ENCODE data around the gene KCMF1. TPM values are rescaled to one million over a fixed set of nuclear protein-coding genes. Genes with fewer than 3 reads are reported as not detected.

The KCMF1 gene
- polyA plus RNA-seq (2012; ENCODE audit: insufficient read depth, insufficient read length, low read depth): 28.0 TPM

DNA sequence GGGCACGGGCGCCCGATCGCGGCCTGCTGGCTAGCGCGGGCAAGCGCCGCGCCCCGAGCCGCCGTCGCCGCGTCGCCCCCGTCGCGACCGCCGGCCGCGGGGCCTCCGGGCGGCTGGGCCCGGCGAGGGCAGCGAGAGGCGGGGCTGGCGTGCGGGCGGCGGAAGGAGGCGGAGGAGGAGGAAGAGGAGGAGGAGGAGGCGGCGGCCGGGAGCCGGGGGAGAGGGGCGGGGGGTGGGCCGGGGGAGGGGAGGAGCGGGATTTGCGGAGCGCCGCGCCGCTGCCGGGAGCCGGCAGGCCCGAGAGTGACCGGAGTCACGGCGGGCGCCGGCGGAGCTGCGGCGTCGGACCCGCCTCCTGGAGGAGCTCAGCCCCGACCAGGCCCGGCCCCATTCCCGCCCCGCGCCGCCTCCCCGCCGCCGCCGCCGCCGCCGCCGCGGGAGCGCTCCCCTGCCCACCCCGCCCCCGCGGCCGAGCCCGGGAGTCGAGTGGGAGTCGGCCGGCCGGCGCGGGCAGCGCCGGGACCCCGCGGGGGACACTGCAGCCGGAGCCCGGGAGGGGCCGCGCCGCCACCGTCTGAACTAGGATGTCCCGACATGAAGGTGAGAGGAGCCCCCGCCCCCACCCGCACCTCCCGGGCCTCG is at the start of gene KCMF1:
Gene KCMF1 (plus strand): TSS at position 294 of the 642 bp plus-strand sequence. CDS start 291 bp downstream, at position 585.
- peak; percentile 64 for DNase-seq
- Histone ChIP-seq H3K4me1 (no peaks in the 10 kb centered on the region), H3K9me3 (no peaks in the 10 kb centered on the region), H3K4me3 (ENCODE audit: low read depth, low read length) (peak within 1 kb of the TSS; percentile 76), H3K36me3 (no peaks in the 10 kb centered on the region), H3K27me3 (no peaks in the 10 kb centered on the region)
- TF ChIP-seq, protein P1, sequence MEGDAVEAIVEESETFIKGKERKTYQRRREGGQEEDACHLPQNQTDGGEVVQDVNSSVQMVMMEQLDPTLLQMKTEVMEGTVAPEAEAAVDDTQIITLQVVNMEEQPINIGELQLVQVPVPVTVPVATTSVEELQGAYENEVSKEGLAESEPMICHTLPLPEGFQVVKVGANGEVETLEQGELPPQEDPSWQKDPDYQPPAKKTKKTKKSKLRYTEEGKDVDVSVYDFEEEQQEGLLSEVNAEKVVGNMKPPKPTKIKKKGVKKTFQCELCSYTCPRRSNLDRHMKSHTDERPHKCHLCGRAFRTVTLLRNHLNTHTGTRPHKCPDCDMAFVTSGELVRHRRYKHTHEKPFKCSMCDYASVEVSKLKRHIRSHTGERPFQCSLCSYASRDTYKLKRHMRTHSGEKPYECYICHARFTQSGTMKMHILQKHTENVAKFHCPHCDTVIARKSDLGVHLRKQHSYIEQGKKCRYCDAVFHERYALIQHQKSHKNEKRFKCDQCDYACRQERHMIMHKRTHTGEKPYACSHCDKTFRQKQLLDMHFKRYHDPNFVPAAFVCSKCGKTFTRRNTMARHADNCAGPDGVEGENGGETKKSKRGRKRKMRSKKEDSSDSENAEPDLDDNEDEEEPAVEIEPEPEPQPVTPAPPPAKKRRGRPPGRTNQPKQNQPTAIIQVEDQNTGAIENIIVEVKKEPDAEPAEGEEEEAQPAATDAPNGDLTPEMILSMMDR (IDR thresholded peaks at IDR 0.05; ENCODE audit: low read depth, low read length): no peak

DNA sequence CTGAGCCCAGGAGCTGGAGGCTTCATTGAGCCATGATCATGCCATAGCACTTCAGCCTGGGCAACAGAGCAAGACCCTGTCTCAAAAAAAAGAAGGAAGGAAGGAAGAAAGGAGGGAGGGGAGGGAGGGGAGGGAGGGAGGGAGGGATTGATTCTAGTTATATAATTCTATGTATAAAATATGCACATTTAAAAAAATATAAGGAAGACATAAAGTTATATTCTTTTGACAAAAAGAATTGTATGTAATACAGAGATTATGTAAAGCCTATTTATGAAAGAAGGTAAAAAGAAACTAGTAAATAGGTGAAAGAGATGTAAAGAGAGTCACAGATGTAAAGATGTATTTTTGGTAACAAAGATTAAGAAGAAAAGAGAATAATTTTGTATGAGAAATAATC is 48.0 kb upstream of the KCMF1 start:
- no peak for DNase-seq
- H3K4me1 ChIP-seq: no peaks in the 10 kb centered on the region; the same call in 1 of the 2 replicates
- TF ChIP-seq, protein P1 (IDR thresholded peaks at IDR 0.05; ENCODE audit: low read depth, low read length): no peak
- no peaks in the 10 kb centered on the region for H3K9me3 ChIP-seq
- no peaks in the 10 kb centered on the region for H3K27me3 ChIP-seq
- no peaks in the 10 kb centered on the region for H3K36me3 ChIP-seq
- no peak overlapping the region for H3K4me3 ChIP-seq (ENCODE audit: low read depth, low read length)

DNA sequence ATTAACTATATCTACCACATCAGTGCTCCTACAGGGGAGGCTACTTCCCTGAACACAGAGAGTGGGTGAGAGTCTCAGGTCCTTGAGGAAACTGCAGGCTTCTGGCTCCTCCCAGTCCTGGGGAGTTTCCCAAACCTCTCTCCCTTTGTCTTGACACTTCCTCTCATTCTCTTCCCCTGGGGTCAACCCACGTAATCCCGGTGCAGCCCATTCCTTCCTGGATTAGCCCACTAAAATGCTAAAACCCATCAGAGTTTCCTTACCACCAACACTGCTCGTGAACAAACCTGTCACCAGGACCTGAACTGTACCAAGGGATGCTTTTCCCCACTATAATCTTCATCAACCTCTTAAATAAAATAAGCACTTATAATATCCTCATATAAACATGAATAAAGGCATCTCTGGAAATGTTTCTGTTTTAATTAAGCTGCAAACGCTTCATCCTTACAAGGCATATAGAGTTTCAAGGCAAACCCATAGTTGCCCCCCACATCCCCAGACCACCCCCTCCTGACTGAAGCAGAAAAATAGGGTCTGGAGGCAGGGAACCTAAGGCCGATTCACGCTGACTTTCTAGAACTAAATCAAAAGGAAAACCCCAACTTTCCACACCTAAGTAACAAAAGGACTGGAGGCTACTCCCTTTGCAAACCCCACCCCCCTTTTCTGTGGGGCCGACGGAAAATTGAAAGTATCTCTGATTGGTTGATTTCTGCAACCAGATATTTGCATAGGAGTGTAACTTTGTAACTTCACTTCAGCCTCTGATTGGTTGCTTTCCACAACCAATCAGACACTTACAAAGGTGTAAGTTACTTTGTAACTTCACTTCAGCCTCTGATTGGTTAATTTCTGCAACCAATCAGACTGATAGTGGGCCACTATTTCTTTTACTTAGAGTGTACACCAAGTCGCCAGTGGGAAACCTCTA is 46.5 kb upstream of the KCMF1 start:
- Histone ChIP-seq H3K36me3 (no peaks in the 10 kb centered on the region), H3K4me3 (ENCODE audit: low read depth, low read length) (no peak overlapping the region), H3K27me3 (no peaks in the 10 kb centered on the region), H3K9me3 (no peaks in the 10 kb centered on the region), H3K4me1 (no peaks in the 10 kb centered on the region; the same call in 1 of the 2 replicates)
- TF ChIP-seq, protein P1 (IDR thresholded peaks at IDR 0.05; ENCODE audit: low read depth, low read length): no peak
- DNase-seq: no peak

DNA sequence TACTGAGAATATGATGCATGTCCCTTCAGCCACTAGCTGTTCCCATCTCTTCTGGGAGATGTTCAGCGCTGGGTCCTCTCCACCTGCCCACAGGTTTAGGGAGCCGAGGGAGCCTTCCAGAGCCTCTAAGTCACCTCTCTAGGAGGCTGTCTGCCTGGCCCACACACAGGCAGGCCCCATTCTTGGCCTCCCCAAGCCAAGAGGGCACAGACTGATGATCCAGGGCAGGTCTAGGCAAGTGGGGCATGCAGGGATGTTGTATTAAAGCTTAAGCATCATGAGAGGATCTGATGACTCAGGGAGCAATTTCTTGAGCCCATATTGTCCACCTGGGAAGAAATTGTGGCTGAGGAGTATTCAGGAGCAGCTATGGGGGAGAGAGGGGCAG is 45.6 kb upstream of the KCMF1 start:
- Histone ChIP-seq H3K27me3 (no peaks in the 10 kb centered on the region), H3K4me1 (no peaks in the 10 kb centered on the region; the same call in 1 of the 2 replicates), H3K4me3 (ENCODE audit: low read depth, low read length) (no peak overlapping the region), H3K9me3 (no peaks in the 10 kb centered on the region), H3K36me3 (no peaks in the 10 kb centered on the region)
- TF ChIP-seq, protein P1 (IDR thresholded peaks at IDR 0.05; ENCODE audit: low read depth, low read length): no peak
- no peak for DNase-seq

DNA sequence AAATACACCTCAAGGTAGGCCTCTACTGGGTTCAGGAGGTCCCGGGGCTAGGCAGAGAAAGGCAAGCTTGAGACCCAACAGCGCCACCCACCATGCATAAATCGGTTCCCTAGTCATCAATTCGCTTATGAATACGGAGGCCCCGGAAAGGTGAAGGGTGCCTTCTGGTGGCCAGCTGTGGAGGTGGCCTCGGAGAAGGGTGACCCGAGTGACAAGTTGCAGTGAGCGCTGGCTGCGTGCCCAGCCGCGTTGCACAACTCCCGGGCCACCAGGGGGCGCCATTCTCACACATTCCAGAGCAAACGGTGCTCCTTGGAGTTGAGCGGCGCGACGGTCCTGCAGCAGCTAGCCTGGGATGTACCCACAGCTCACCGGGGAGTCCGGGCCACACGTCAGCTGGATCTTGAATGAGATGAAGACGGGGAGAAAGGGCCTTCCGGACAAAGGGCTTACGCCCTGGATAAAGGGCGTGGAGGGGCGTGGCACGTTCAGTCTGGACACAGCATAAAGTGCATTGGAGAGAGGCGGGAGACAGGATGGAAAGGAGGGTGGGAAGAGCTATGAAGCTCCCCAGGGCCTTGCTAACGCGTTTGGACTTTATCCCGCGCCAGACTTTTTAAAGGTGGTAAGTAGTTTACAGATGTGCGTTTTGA is 45.1 kb upstream of the KCMF1 start:
- TF ChIP-seq, protein P1 (IDR thresholded peaks at IDR 0.05; ENCODE audit: low read depth, low read length): peak; percentile 75
- H3K4me1 ChIP-seq: no peaks in the 10 kb centered on the region; the same call in 1 of the 2 replicates
- peak overlapping the region; percentile 41 for H3K4me3 ChIP-seq (ENCODE audit: low read depth, low read length)

More for the DNA sequence above, 45.1 kb upstream of the KCMF1 start:
- H3K27me3 ChIP-seq: no peaks in the 10 kb centered on the region
- no peaks in the 10 kb centered on the region for H3K9me3 ChIP-seq
- H3K36me3 ChIP-seq: no peaks in the 10 kb centered on the region
- DNase-seq: peak; percentile 89

All from BE2C (cell line).